Measurements from ENCODE around the gene CENPF.
"Not testable (repeated sequence)": the region's sequence is repeated elsewhere in the genome, so short reads cannot be mapped to it uniquely, and the experiment has no call there.

CENPF gene

DNA sequence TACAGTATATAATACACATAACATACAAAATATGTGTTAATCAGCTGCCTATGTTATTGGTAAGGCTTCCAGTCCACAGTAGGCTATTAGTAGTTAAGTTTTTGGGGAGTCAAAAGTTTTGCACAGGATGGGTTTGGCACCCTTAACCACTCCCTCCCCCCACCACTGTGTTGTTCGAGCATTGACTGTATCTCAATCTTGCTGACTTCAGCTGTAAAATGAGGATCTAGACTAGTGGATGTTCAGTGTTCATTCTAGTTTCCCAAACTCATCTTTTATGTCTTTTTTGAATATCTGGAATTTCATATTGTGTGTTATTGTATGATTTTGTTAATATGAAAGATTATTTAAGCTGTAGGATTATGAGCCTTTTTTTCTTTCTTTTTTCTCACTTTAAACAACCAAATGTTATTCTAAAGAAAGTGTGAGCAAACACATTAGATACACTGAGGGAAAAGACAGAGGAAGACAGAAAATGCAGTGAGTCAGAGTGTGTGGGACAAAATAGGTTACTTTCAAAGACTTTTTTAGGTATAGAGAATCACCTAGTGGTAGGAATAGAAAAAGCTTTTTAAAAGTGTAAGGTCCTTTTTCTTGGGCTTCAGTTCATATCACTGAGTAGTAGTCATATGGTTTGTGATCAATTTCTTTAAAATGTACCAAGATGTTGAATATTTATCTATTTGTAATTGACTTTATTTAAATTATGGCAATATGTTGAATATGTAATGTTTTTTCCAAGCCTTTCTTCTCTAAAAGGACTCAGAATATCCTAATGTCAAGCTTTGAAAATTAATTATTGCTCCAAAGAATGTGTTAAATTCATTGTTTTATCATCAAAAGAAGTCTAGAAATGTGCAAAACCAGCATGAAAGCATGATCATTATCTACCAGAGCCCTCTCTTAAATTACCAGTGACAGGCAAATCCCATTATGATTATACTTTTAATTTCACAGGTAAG, 17.9 kb upstream of the CENPF start:
- no peak for DNase-seq (ENCODE audit: low read depth)

DNA sequence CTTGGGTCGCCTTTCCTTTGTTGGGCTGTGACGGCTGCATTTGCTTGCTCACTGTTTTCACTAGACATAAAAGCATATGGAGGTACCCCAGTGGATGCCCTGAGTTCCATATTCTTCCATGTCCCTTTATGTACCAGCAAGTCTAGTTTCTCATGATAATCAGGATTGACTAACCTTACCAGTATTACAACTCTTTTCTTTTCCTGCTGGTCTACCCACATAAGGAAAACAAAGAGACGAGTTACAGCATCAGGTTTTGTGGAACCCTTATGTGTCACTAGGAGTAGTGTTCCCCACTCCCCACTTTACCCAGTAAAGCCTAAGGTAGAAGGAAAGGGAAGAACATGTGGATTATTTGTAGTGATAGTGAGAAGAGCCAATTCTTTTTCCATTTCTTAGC, 16.4 kb upstream of the CENPF start:
- DNase-seq (ENCODE audit: low read depth): no peak

DNA sequence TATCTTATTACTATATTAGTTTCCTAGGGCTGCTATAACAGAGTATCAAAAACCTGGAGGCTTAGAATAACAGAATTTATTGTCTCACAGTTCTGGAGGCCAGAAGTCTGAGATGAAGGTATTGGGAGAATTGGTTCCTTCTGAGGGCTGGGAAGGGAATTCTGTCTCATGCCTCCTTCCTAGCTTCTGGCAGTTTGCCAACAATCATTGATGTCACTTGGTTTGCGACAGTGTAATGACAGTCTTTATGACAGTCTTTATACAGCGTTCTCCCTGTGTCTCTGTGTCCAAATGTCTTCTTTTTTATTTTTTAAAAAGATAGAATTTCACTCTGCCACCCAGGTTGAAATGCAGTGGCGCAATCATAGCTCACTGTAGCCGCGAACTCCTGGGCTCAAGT, 15.8 kb upstream of the CENPF start:
- no peak for DNase-seq (ENCODE audit: low read depth)

DNA sequence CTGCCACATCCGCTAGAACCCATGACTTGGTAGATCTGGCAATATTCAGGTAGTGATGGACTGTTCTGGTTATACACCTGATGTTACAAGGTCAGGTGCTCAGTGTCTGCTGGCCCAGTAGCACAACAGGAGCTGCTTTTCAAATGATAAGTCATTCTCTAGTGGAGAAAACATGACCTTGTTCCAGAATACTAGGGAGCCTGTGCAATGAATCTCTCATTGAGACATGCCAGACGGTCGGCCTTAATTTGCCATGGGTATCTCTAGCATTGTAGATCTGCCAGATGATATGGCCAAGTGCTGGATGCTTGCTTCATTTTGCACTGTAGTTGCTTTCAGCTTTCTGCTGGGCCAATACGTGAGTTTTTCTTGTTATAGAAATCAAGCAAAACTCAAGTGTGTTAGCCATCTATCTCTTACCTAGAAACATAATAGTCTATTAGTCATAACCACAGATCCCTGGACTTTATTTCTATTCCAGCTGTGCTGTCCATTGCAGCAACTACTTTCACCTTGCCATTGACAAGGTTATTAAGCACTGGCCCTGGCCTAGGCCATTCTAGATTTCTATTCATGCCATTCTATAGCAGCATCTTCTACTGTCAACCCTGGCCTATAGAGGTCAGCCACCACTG, 13.9 kb upstream of the CENPF start:
- no peak for DNase-seq (ENCODE audit: low read depth)

DNA sequence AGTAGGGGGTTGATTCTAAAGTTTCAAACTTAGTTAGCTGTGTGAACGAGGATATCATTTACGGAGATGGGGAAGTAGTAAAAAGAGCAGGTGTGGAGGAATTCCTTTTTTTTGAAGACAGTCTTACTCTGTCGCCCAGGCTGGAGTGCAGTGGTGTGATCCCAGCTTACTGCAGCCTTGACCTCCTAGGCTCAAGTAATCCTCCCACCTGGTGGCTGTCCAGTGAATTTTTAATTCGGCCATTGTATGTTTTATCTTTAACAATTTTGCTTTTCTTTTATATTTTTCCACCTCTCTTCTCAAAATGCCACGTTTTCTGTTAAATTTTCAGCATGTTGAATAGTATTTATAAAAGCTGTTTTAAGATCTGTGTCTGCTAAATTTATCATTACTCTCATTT, 12.3 kb upstream of the CENPF start:
- no peak for DNase-seq (ENCODE audit: low read depth)

DNA sequence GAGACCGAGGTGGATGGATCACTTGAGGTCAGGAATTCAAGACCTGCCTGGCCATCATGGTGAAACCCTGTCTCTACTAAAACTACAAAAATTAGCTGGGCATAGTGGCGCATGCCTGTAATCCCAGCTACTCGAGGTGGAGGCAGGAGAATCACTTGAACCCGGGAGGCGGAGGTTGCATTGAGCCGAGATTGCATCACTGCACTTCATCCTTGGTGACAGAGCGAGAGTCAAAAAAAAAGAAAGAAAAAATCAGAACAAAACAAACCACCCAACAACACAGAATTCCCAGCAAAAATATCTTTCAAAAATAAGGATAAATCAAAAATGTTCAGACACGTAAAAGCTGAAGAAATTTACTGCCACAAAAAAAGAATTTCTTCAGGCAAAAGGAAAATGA, 11.1 kb upstream of the CENPF start:
- DNase-seq (ENCODE audit: low read depth): not testable (repeated sequence)

DNA sequence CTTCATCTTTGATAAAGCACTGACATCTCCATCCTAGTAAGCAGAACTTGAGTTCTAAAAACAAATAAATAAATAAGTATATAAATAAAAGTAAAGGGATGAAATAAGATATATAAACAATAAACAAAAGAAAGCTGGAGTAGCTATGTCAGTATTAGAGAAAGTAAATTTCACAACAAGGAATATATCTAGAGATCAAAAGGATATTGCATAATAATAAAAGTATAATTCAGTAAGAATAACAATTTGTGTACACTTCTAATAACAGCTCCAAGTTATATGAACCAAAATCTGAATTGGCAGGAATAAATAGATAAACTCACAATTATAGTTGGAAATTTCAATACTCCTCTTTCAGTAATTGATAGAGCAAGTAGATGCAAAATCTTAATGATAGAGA, 9.8 kb upstream of the CENPF start:
- no peak for DNase-seq (ENCODE audit: low read depth)

DNA sequence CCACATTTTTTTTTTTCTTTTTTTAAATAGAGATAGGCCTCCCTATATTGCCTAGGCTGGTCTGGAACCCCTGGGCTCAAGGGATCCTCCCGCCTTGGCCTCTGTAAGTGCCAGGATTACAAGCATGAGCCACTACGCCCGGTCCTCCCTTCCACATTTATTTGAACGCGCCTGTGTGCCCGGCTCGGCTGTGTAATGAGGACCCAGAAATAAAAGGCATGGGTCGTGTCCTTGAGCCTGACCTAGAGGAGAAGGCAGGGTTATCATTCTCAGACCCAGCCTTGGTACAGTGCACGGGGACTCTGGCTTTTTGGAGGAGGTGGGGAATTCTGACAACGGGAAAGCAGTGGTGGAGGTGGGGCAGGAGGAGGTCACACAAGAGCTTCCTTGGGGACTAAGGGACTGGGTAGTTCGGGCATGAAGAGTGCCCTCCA, 841 bp downstream of the CENPF start:
- no peak for DNase-seq (ENCODE audit: low read depth)

DNA sequence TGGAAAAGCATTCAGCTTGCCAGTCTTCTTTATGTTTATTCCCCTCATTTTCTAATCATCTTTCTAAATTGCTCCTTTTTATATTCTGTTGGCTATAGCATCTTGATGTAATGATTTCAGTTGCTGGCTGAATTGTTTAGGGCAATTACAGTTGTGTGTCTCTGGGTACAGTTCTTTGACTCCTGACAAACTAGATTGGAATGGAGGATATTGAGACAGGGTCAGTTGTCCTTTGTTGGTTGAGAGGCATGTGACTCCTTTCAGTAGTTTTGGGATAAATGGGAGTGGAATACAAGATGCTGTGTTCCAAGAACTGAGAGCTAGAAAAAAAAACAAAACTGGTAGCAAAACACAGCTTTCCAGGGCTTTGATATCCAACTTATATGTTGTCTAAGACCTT, 1.5 kb downstream of the CENPF start:
- no peak for DNase-seq (ENCODE audit: low read depth)

DNA sequence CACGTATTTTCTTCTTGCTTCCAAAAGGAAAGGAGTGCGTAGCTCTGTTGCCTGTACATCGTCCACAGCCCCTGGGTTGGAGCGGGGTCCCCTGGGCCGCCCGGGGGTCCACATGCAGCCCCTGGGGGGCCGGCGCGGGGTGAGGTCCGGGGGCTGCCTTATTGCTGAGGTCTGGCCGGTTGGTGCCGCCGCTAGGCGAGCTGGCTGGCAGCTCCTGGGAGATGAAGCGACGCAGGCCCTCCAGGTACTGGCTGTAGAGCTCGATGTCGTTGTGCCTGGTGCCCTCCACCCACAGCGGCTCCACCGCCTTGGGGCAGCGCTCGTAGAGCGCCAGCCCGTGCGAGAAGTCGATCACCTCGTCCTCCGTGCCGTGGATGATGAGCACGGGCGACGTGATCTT, 2.5 kb downstream of the CENPF start:
- DNase-seq (ENCODE audit: low read depth): not testable (repeated sequence)

DNA sequence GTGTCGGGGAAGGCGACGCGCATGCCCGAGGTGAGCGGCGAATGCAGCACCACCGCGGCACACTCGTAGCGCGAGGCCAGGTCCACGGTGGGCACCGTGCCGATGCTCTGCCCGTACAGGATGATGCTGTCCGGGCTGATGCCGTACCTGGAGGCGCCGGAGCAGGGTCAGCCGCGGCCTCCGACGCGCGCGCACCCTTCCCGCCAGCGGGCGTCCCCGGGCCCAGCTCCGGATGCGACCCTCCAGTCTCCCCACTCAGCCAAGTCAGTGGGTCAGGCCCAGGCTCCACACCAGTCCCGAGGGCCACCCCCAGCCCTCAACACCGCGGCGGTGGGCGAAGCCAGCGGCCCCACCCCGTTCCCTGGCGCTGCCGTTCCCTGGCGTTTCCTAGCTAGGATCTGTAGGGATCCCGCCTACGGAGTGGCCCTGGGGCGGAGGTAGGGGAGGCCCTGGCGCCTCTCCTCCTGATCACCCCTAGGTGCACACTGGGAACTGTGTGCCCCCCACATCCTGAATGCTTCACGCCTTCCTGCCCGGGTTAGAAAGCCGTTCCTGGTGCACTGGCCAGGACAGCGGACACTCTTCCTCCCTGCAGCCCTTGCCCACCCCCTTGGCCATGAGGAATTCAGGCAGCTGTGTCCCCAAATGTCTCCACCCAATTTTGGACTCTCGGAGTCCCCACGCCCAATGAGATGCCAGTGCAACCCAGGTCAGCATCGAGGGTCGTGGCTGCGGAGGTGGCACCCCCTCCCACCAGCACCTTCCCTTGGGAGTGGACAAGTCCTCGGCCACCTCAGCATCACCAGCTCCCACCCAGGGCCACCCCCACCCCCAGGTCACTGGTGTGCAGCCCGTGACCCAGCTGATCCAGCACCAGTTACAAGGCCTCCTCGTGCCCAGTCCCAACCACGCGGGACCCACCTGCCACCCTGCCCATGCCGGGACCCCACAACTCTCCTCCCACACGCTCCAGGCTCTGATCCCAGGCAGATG, 3.2 kb downstream of the CENPF start:
- DNase-seq (ENCODE audit: low read depth): not testable (repeated sequence)

DNA sequence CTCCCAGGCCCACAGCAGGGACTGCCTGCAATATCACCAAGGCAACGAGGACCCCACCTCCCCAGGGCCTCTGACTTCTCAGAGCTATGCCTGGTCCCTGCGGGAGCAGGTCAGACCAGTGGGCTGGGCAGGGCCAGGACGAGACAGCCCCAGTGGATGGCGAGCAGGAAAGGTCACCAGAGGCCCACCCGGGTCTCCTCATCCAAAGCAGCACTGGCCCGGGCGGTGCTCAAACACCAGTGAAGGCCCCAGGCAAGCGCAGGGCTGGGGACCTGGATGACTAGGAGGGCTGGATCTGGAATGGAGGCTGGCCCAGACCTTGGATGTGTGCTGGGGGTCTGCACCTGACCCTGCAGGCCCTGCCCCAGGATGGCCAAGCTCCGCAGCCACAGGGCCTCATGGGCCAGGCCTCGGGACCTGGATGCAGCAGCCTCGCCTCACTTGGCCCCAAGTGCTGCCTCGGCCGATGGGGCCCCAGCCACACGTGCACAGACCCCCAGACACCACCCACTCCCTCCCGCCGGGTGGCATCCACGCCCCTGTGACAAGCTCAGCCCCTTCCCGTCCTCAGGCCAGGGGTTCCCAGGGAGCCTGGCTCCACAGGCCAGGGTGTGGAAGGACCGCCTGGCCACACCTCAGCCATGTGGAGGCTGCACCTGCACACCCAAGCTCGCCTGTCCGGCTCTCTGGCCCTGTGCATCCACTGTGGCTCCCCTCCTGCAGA, 4.7 kb downstream of the CENPF start:
- not testable (repeated sequence) for DNase-seq (ENCODE audit: low read depth)

DNA sequence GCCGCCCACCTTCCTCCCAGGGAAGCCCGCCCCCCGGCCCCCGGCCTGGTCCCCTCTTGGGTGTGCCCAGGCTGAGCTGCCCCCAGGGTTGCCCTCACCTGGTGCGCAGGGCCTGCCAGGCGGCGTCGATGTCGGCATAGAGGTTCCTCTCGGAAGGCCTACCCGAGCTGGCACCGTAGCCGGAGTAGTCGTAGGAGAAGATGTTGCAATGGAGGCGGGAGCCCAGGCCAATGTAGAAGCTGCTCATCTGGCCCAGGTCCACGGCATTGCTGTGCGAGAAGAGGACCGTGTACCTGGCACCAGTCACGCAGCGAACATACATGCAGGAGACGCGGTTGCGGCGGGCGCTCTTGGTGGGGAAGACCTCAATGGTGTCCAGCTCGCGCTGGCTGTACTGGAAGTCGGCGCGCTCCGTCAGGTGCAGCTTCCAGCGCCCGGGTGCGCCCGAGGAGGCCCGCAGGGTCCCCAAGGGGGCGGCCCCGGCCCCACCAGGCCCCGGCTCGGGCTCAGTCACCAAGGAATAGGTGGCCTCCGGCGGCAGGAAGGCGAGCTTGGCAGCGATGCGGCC, 5.3 kb downstream of the CENPF start:
- DNase-seq (ENCODE audit: low read depth): not testable (repeated sequence)

DNA sequence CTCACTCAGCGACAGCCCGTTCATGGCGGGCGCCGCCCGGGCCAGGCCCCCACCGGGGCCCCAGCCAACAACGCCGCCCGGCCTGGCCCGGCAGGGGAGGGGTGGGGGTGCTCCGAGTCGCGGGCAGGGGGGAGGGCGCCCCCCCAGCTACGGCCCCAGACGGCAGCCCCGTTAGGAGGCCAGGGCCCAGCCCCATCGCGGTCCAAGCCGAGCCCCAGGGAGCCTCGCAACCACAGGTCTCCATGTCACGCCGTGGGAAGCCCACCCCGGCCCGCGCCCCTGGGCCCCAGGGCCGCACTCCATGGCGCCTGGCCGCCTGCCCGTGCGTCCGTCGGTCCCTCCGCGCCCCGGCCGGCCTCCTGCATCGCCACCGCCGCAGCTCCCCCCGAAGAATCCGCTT, 5.8 kb downstream of the CENPF start:
- not testable (repeated sequence) for DNase-seq (ENCODE audit: low read depth)

DNA sequence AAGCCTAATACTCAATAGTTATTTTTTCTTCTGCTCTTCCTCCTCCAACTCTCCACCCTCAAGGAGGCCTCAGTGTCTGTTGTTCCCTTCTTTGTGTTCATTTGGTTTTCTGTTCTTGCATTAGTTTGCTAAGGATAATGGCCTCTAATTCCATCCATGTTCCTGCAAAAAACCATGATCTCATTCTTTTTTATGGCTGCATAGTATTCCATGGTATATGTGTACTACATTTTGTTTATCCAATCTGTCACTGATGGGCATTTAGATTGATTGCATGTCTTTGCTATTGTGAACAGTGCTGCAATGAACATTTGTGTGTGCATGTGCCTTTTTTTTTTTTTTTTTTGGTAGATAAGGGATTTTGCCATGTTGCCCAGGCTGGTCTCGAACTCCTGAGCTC, 6.7 kb downstream of the CENPF start:
- no peak for DNase-seq (ENCODE audit: low read depth)

DNA sequence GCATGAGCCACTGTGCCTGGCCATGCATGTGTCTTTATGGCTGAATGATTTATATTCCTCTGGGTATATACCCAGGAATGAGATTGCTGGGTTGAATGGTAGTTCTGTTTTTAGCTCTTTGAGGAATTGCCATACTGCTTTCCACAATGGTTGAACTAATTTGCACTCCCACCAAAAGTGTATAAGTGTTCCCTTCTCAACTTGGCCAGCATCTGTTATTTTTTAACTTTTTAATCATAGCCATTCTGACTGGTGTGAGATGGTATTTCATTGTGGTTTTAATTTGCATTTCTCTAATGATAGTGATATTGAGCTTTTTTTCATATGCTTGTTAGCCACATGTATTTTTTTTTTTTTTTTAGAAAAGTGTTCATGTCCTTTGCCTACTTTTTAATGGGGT, 7.1 kb downstream of the CENPF start:
- not testable (repeated sequence) for DNase-seq (ENCODE audit: low read depth)

DNA sequence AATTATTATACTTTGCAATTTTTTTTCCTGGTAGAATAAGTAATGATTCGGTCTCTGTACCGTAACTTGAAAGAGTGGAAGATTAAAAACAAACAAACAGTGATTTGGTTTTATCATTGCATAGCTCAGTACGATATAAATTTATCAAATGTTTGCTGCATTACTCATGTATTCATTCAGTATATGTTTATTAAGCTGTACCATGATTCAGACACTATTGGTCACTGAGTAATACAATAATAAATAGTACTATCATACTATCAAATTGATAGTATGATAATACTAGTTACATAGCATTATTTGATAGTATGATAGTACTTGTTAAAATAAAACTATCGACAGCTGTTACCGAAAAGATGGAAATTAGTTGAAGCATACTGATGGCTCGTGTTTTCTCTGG, 12.1 kb downstream of the CENPF start:
- DNase-seq (ENCODE audit: low read depth): no peak

DNA sequence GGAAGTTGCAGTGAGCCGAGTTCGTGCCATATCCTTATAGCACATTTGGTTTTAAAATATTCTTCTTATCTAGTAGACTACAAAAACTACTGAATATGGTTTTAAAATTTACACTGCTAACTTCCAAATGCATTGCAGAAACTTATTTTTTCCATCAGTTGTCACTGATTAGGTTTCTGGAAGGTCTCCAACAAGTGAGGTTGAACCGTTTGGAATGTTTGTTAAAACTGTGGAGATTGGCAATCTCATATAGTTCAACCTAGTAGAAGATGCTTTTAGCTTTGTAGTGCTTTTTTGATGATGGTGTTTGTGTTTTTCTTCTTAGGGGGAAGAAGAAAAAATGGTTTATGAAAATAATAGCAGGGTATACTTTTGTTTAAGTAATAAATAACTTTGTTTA, 12.9 kb downstream of the CENPF start:
- no peak for DNase-seq (ENCODE audit: low read depth)

DNA sequence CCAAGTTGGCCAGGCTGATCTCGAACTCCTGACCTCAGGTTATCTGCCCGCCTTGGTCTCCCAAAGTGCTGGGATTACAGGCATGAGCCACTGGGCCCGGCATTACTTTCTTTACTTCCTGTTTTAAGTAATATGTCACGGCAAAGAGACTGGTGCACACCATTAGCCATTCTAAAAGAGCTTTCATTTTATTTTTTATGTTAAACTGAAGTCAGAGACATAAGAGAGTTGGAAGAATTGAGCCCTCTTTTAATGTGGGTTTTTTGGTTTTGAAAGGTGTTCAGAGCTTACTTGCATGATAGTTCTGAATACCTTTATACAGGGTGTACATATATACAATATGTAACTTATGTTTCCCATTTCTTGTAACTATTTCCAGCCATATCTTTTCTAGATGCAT, 14.3 kb downstream of the CENPF start:
- no peak for DNase-seq (ENCODE audit: low read depth)

DNA sequence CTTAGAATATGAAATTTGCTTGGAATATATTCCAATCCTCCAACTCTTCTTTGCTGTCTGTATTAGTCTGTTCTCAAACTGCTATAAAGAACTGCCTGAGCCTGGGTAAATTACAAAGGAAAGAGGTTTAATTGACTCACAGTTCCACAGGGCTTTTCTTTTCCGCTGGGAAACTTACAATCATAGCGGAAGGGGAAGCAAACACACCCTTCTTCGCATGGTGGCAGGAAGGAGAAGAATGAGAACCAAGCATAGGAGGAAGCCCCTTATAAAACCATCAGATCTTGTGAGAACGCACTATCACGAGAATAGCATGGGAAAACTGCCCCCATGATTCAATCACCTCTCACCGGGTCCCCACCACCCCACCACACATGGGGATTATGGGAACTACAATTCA, 14.8 kb downstream of the CENPF start:
- DNase-seq (ENCODE audit: low read depth): no peak

DNA sequence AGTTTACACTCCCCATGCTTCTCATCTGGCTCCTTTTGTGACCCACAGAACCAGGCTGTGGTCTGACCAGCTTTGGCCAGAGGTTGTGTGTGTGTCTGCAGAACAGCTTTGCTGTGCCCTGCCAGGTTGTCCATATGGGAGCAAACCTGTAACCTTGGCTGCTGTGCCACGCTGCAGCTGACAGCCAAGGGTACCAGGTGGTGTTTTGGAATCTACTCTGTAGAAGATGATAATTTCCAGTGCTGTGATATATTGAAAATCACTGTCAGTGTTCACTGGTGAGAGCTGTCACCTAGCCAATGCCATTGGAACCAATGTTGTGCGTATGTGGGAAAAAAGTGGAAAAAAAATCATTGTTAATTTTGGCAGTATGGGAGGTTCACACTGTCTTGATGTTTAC, 18.2 kb downstream of the CENPF start:
- no peak for DNase-seq (ENCODE audit: low read depth)
